Mesendoderm (in vitro differentiated cells): ENCODE measurements around the gene CLEC11A.

Experiments
- DNase-seq: peaks from one replicate; pipeline ENCODE4 v3.0.0; 2013
- H2AK5ac ChIP-seq: 2 replicates; pipeline ENCODE4 v1.6.1; 2013; ENCODE audit warnings: low read length, inconsistent platforms
- H2BK120ac ChIP-seq: 2 replicates; pipeline ENCODE4 v1.6.1; 2013; ENCODE audit warnings: low read depth, mild to moderate bottlenecking, low read length, moderate library complexity, mixed read lengths
- H2BK15ac ChIP-seq: replicated peaks from 2 replicates; pipeline ENCODE4 v1.6.1; 2013; ENCODE audit warnings: low read depth, mild to moderate bottlenecking, moderate library complexity
- H2BK5ac ChIP-seq: 2 replicates; pipeline ENCODE4 v1.6.1; 2013; ENCODE audit warnings: low read length, inconsistent platforms
- H3K18ac ChIP-seq: 2 replicates; pipeline ENCODE4 v1.6.1; 2013; ENCODE audit warnings: mild to moderate bottlenecking, low read length, mixed read lengths
- H3K23ac ChIP-seq: one replicate; pipeline ENCODE4 v1.6.1; 2013; ENCODE audit warnings: low read length
- H3K27ac ChIP-seq: 2 replicates; pipeline ENCODE4 v1.5.1; 2013; ENCODE audit warnings: low read depth, mild to moderate bottlenecking, inconsistent platforms, low read length, moderate library complexity
- H3K27me3 ChIP-seq: 2 replicates; pipeline ENCODE4 v1.6.1; 2013; ENCODE audit warnings: low read length, control low read depth, mild to moderate bottlenecking, inconsistent platforms; ENCODE audit not compliant: insufficient read depth, poor library complexity
- H3K36me3 ChIP-seq: 2 replicates; pipeline ENCODE4 v1.6.1; 2013; ENCODE audit warnings: low read length, inconsistent platforms; ENCODE audit not compliant: control insufficient read depth, insufficient read depth
- H3K4ac ChIP-seq: one replicate; pipeline ENCODE4 v1.6.1; 2013; ENCODE audit warnings: low read depth, mild to moderate bottlenecking, low read length, moderate library complexity
- H3K4me1 ChIP-seq: 2 replicates; pipeline ENCODE4 v1.6.1; 2013; ENCODE audit warnings: low read depth, low read length, inconsistent platforms; ENCODE audit not compliant: control insufficient read depth
- H3K4me2 ChIP-seq: 2 replicates; pipeline ENCODE4 v1.6.1; 2013; ENCODE audit warnings: low read length
- H3K4me3 ChIP-seq: 2 replicates; pipeline ENCODE4 v1.5.1; 2013; ENCODE audit warnings: mild to moderate bottlenecking, low read length
- H3K56ac ChIP-seq: one replicate; pipeline ENCODE4 v1.6.1; 2013; ENCODE audit warnings: low read length
- H3K79me1 ChIP-seq: 2 replicates; pipeline ENCODE4 v1.6.1; 2013; ENCODE audit warnings: low read length, inconsistent platforms
- H3K79me2 ChIP-seq: 2 replicates; pipeline ENCODE4 v1.6.1; 2013; ENCODE audit warnings: mild to moderate bottlenecking, low read length; ENCODE audit not compliant: control insufficient read depth, insufficient read depth
- H3K9ac ChIP-seq: 2 replicates; pipeline ENCODE4 v1.6.1; 2013; ENCODE audit warnings: low read length, inconsistent platforms
- H4K5ac ChIP-seq: one replicate; pipeline ENCODE4 v1.6.1; 2013; ENCODE audit warnings: low read length
- H4K8ac ChIP-seq: one replicate; pipeline ENCODE4 v1.6.1; 2013; ENCODE audit warnings: low read depth, mild to moderate bottlenecking, control low read depth, low read length, moderate library complexity
- WGBS: extraction: QIAGEN DNeasy Blood & Tissue Kit; methylation state at CpG from one replicate; pipeline ENCODE4 v1.1.7; 2013; ENCODE audit warnings: low lambda C conversion rate, missing lambda C conversion rate; ENCODE audit not compliant: insufficient coverage; ENCODE audit errors: extremely low coverage; 5-methylcytosine and 5-hydroxymethylcytosine counted together

CLEC11A gene

GRCh38 chr19:50695251-50696093 is 27.7 kb upstream of the CLEC11A start:
- no peak for DNase-seq
- H3K4me2 ChIP-seq, result no peak overlapping the region
- no peak overlapping the region for H3K4me3 ChIP-seq
- no peak overlapping the region for H2AK5ac ChIP-seq
- no peak overlapping the region for H4K8ac ChIP-seq
- no peak overlapping the region for H3K56ac ChIP-seq
- no CpG with 5 or more reads among the region's 81 CpGs for WGBS
- H2BK120ac ChIP-seq, result no peak overlapping the region
- no peak overlapping the region for H3K4ac ChIP-seq
- H2BK5ac ChIP-seq, result no peak overlapping the region
- H3K27me3 ChIP-seq, result peaks cover 30% of the 10 kb centered on the region
- no peak overlapping the region for H3K18ac ChIP-seq
- no peak overlapping the region for H3K27ac ChIP-seq
- no peaks in the 10 kb centered on the region for H3K4me1 ChIP-seq
- H3K9ac ChIP-seq, result no peak overlapping the region
- no peaks in the 10 kb centered on the region for H3K79me1 ChIP-seq
- H3K23ac ChIP-seq, result no peak overlapping the region
- H2BK15ac ChIP-seq, result no peak overlapping the region
- no peak overlapping the region for H4K5ac ChIP-seq
- no peaks in the 10 kb centered on the region for H3K79me2 ChIP-seq
- no peaks in the 10 kb centered on the region for H3K36me3 ChIP-seq

- H3K9ac ChIP-seq, result no peak overlapping the region
- WGBS, result no CpG with 5 or more reads among the region's 15 CpGs
- H3K27me3 ChIP-seq, result peaks cover 30% of the 10 kb centered on the region
- H3K56ac ChIP-seq, result no peak overlapping the region
- H3K4me3 ChIP-seq, result no peak overlapping the region
- no peak overlapping the region for H3K18ac ChIP-seq
- no peak overlapping the region for H4K8ac ChIP-seq
- no peaks in the 10 kb centered on the region for H3K4me1 ChIP-seq
- no peak overlapping the region for H2BK5ac ChIP-seq
- no peak overlapping the region for H4K5ac ChIP-seq
- no peaks in the 10 kb centered on the region for H3K36me3 ChIP-seq
- no peak overlapping the region for H3K23ac ChIP-seq
- H3K79me1 ChIP-seq, result no peaks in the 10 kb centered on the region
- no peak overlapping the region for H3K4ac ChIP-seq
- H2BK15ac ChIP-seq, result no peak overlapping the region
- no peak for DNase-seq
- no peak overlapping the region for H2BK120ac ChIP-seq
- no peak overlapping the region for H3K4me2 ChIP-seq
- no peaks in the 10 kb centered on the region for H3K79me2 ChIP-seq
- no peak overlapping the region for H2AK5ac ChIP-seq
- no peak overlapping the region for H3K27ac ChIP-seq
Measured at GRCh38 chr19:50696094-50696483, 27.1 kb upstream of the CLEC11A start.

GRCh38 chr19:50697414-50698124 is 25.6 kb upstream of the CLEC11A start:
- Histone ChIP-seq H3K23ac (no peak overlapping the region), H3K4ac (no peak overlapping the region), H3K4me1 (no peaks in the 10 kb centered on the region), H3K4me3 (no peak overlapping the region), H3K27ac (no peak overlapping the region), H2BK120ac (no peak overlapping the region), H3K9ac (no peak overlapping the region), H3K4me2 (no peak overlapping the region), H3K79me2 (no peaks in the 10 kb centered on the region), H3K18ac (no peak overlapping the region), H4K8ac (no peak overlapping the region), H2BK5ac (no peak overlapping the region), H3K27me3 (peaks cover 27% of the 10 kb centered on the region), H2AK5ac (no peak overlapping the region), H3K36me3 (no peaks in the 10 kb centered on the region), H3K79me1 (no peaks in the 10 kb centered on the region), H4K5ac (no peak overlapping the region), H3K56ac (no peak overlapping the region), H2BK15ac (no peak overlapping the region)
- WGBS, result no CpG with 5 or more reads among the region's 13 CpGs
- DNase-seq, result no peak

DNA sequence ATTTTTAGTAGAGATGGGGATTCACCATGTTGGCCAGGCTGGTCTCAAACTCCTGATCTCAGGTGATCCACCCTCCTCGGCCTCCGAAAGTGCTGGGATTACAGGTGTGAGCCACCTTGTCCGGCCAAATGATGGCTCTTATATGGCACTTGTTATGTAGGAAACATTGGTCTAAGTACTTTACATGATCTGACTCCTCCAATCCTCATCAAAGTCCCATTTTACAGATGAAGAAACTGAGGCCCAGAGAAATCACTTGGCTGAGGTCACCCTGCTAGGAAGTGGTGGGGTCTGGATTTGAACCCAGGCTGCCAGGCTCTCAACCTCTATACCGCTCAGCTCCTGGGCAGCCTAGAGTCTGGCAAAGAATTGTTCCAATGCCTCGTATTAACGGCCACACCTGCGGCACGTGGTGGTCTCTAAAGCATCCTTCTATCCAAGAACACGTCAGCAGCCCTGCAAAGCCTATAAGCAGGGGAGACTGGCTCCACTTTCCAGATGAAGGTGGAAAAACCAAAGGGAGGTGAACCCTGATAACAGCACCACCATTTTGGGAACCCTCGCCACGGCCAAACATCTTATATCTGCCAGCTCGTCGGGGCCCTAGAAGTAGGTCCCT is 21.7 kb upstream of the CLEC11A start:
- Histone ChIP-seq H4K5ac (no peak overlapping the region), H3K23ac (no peak overlapping the region), H2BK120ac (no peak overlapping the region), H4K8ac (no peak overlapping the region), H2AK5ac (no peak overlapping the region), H3K79me1 (no peaks in the 10 kb centered on the region), H3K4me1 (no peaks in the 10 kb centered on the region), H3K36me3 (no peaks in the 10 kb centered on the region), H3K4ac (no peak overlapping the region), H3K79me2 (no peaks in the 10 kb centered on the region), H2BK5ac (no peak overlapping the region), H3K9ac (no peak overlapping the region), H2BK15ac (no peak overlapping the region), H3K27ac (no peak overlapping the region), H3K56ac (no peak overlapping the region), H3K4me3 (no peak overlapping the region), H3K18ac (no peak overlapping the region), H3K27me3 (peaks cover 9% of the 10 kb centered on the region), H3K4me2 (no peak overlapping the region)
- no peak for DNase-seq
- whole genome bisulfite sequencing, result no CpG with 5 or more reads among the region's 13 CpGs

DNA sequence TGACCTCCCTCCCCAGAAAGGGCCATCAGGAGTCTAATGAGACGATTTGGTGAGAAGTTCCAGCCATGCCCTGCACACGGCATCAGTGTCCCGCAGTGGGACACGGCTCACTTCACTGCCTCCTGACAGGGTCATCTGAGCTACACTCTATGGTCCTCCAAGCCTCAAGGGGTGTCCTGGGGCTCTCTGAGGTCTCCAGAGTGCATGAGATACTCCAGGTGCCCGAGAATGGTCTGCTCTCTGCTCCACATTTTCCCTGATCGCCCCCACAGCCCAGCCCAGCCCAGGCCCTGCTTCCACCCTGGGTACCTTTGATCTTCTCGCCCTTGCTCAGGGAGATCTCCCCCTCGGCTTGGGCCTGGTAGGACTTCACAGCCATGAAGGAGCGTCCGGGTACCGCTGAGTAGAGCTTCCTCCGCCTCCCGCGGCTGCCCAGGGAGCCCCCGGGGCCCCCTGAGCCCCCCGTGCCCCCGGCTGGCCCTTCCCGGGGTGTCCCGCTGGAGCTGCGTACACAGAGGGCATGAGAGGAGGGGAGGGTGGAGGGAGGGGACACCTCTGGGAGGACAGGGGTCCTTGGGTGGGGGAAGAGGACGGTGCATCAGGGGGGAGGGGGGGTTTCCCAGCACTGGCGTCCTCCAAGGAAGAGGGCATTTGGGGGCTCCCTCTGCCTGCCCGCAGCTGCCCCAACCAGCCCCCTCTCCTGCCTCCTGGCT is 20.9 kb upstream of the CLEC11A start:
- WGBS, result no CpG with 5 or more reads among the region's 23 CpGs
- DNase-seq, result no peak
- no peak overlapping the region for H3K9ac ChIP-seq
- no peak overlapping the region for H3K56ac ChIP-seq
- H3K18ac ChIP-seq, result no peak overlapping the region
- no peaks in the 10 kb centered on the region for H3K4me1 ChIP-seq
- H3K4me3 ChIP-seq, result no peak overlapping the region
- H3K36me3 ChIP-seq, result no peaks in the 10 kb centered on the region
- no peak overlapping the region for H2BK5ac ChIP-seq
- no peak overlapping the region for H3K4me2 ChIP-seq
- no peaks in the 10 kb centered on the region for H3K79me2 ChIP-seq
- H2BK120ac ChIP-seq, result no peak overlapping the region
- no peak overlapping the region for H4K8ac ChIP-seq
- H3K4ac ChIP-seq, result no peak overlapping the region
- H2BK15ac ChIP-seq, result no peak overlapping the region
- H3K79me1 ChIP-seq, result no peaks in the 10 kb centered on the region
- peaks cover 6% of the 10 kb centered on the region for H3K27me3 ChIP-seq
- no peak overlapping the region for H2AK5ac ChIP-seq
- no peak overlapping the region for H4K5ac ChIP-seq
- H3K23ac ChIP-seq, result no peak overlapping the region
- no peak overlapping the region for H3K27ac ChIP-seq
